ENCODE measurements around the gene KDM7A. TPM values are rescaled to one million over a fixed set of nuclear protein-coding genes. Genes with fewer than 3 reads are reported as not detected.

Gene KDM7A
- total and polyA plus RNA-seq, 9 of the 15 experiments (the other 6 are each of a cell fraction or from before 2014, with no cell fraction given), result 0.90 to 8.4 (median 7.0) TPM

- ChIA-PET POLR2A (no interaction called here), CTCF (ENCODE audit: low intra/inter-chr PET ratio) (no interaction called here)
Observed at GRCh38 chr7:140144821-140145220, 32.0 kb downstream of the KDM7A start.

GRCh38 chr7:140143997-140144396 is 32.8 kb downstream of the KDM7A start:
- no peaks in the 10 kb centered on the region for H3K27me3 ChIP-seq (ENCODE audit: control insufficient read depth in 2 of 2, insufficient read depth in 2 of 2, low read length in 2 of 2)
- POLR2A ChIA-PET, result no interaction called here

More at GRCh38 chr7:140144821-140145220, 32.0 kb downstream of the KDM7A start:
- H4K20me1 ChIP-seq (replicated peaks; ENCODE audit: control insufficient read depth, insufficient read depth, low read length), result no peaks in the 10 kb centered on the region
- H3K9ac ChIP-seq (ENCODE audit: insufficient read depth in 1 of 2, low read depth in 2 of 2, low read length in 2 of 2), result no peak overlapping the region
- intact Hi-C loops (cut with micrococcal nuclease), result no loop called here
- no peak overlapping the region for H3K4me2 ChIP-seq (ENCODE audit: insufficient read depth, low read length)
- H2AFZ ChIP-seq (ENCODE audit: low read depth, low read length), result no peak overlapping the region
- H3K27ac ChIP-seq (ENCODE audit: extremely low read depth, low read depth, low read length), result no peak overlapping the region
- DNase-seq (ENCODE audit: extremely low read depth in 1 of 4, low spot score in 3 of 4), result no peak
- no peaks in the 10 kb centered on the region for H3K36me3 ChIP-seq (ENCODE audit: control insufficient read depth, insufficient read depth, low read length)
- no peaks in the 10 kb centered on the region for H3K9me1 ChIP-seq (ENCODE audit: control insufficient read depth, insufficient read depth, low read length)
- H3K4me1 ChIP-seq (replicated peaks in 1 of 2; ENCODE audit: control insufficient read depth in 2 of 2, insufficient read depth in 2 of 2, low read length in 2 of 2), result peaks cover 0 to 4% of the 10 kb centered on the region in 2 experiments; a peak in 2 of 5 replicates
- TF ChIP-seq RAD51 (IDR thresholded peaks at IDR 0.05; ENCODE audit: borderline replicate concordance, low read depth) (no peak), PHB2 (IDR thresholded peaks at IDR 0.05; ENCODE audit: low read depth) (no peak)
- H3K27me3 ChIP-seq (ENCODE audit: control insufficient read depth in 2 of 2, insufficient read depth in 2 of 2, low read length in 2 of 2), result no peaks in the 10 kb centered on the region
- 62% methylated on average over 2 of the region's 2 CpGs for WGBS (ENCODE audit: insufficient coverage, low coverage, missing lambda C conversion rate)
- no TSS peak for BruUV-seq (replicated peaks)
- no peak; the same call in 2 of the 3 replicates for ATAC-seq
- no peaks in the 10 kb centered on the region for H3K79me2 ChIP-seq (ENCODE audit: control insufficient read depth, insufficient read depth, low read length)
- no peaks in the 10 kb centered on the region for H3K9me3 ChIP-seq (replicated peaks; ENCODE audit: control insufficient read depth, insufficient read depth, low read depth, low read length)
- H3K4me3 ChIP-seq, result no peak overlapping the region
- in situ Hi-C loops (cut with MboI), result no loop called here
- FAIRE-seq, result no peak

More at GRCh38 chr7:140143997-140144396, 32.8 kb downstream of the KDM7A start:
- H2AFZ ChIP-seq (ENCODE audit: low read depth, low read length), result no peak overlapping the region
- FAIRE-seq, result no peak
- H3K4me1 ChIP-seq (replicated peaks in 1 of 2; ENCODE audit: control insufficient read depth in 2 of 2, insufficient read depth in 2 of 2, low read length in 2 of 2), result peaks cover 0 to 4% of the 10 kb centered on the region in 2 experiments; a peak in 2 of 5 replicates
- no peak overlapping the region for H3K27ac ChIP-seq (ENCODE audit: extremely low read depth, low read depth, low read length)
- H3K4me2 ChIP-seq (ENCODE audit: insufficient read depth, low read length), result no peak overlapping the region
- in situ Hi-C loops (cut with MboI), result no loop called here
- no peak for TF ChIP-seq ZNF77 (CRISPR knock-in tag; IDR thresholded peaks at IDR 0.05)
- no peak for TF ChIP-seq SMAD1 (IDR thresholded peaks at IDR 0.05; ENCODE audit: low read depth, low read length, partially characterized antibody)
- no peak for TF ChIP-seq TFAP4 (CRISPR knock-in tag; IDR thresholded peaks at IDR 0.05; ENCODE audit: borderline replicate concordance)
- no peak for TF ChIP-seq TAF7 (tag; IDR thresholded peaks at IDR 0.05)
- TF ChIP-seq POLR2H (tag; IDR thresholded peaks at IDR 0.05; ENCODE audit: low read depth), result 0 out of 2 replicates have a peak, but pooled peaks have one; percentile 25
- TF ChIP-seq GATA2 (CRISPR knock-in tag; IDR thresholded peaks at IDR 0.05), result no peak
- no peak for TF ChIP-seq ZNF609 (CRISPR knock-in tag; IDR thresholded peaks at IDR 0.05; ENCODE audit: borderline replicate concordance)
- no peaks in the 10 kb centered on the region for H3K79me2 ChIP-seq (ENCODE audit: control insufficient read depth, insufficient read depth, low read length)
- no peak for DNase-seq (ENCODE audit: extremely low read depth in 1 of 4, low spot score in 3 of 4)
- intact Hi-C loops (cut with micrococcal nuclease), result no loop called here
- no peak for ATAC-seq
- H3K9ac ChIP-seq (ENCODE audit: insufficient read depth in 1 of 2, low read depth in 2 of 2, low read length in 2 of 2), result no peak overlapping the region
- WGBS (ENCODE audit: insufficient coverage, low coverage, missing lambda C conversion rate), result 19% methylated on average over 3 of the region's 3 CpGs
- H3K9me3 ChIP-seq (replicated peaks; ENCODE audit: control insufficient read depth, insufficient read depth, low read depth, low read length), result no peaks in the 10 kb centered on the region
- H3K9me1 ChIP-seq (ENCODE audit: control insufficient read depth, insufficient read depth, low read length), result no peaks in the 10 kb centered on the region
- H3K4me3 ChIP-seq, result no peak overlapping the region
- no peaks in the 10 kb centered on the region for H3K36me3 ChIP-seq (ENCODE audit: control insufficient read depth, insufficient read depth, low read length)
- no peaks in the 10 kb centered on the region for H4K20me1 ChIP-seq (replicated peaks; ENCODE audit: control insufficient read depth, insufficient read depth, low read length)
- no TSS peak for BruUV-seq (replicated peaks)
- CTCF ChIA-PET (ENCODE audit: low intra/inter-chr PET ratio), result no interaction called here

All from K562 (cell line).